Keratinocyte (primary cell): ENCODE data around the gene GAD2.

Experiments
- EZH2 ChIP-seq: IDR thresholded peaks from one replicate; pipeline ENCODE4 v1.6.1; 2012; ENCODE audit warnings: inconsistent platforms, mild to moderate bottlenecking, low read length, moderate library complexity
- TF ChIP-seq, protein P1 (sequence below), 3 experiments: IDR thresholded peaks in 1 of 3; conservative IDR thresholded peaks in 1 of 3; optimal IDR thresholded peaks in 1 of 3; 2 replicates in 2 of 3; 3 replicates in 1 of 3; pipeline versions ENCODE3 to v1.5.1; 2011; ENCODE audit warnings: low read length in 3 of 3, mild to moderate bottlenecking in 3 of 3, moderate library complexity in 2 of 3, control low read depth in 1 of 3, inconsistent platforms in 1 of 3; ENCODE audit not compliant: insufficient read depth in 2 of 3; ENCODE audit errors: extremely low read depth in 1 of 3

DNA sequence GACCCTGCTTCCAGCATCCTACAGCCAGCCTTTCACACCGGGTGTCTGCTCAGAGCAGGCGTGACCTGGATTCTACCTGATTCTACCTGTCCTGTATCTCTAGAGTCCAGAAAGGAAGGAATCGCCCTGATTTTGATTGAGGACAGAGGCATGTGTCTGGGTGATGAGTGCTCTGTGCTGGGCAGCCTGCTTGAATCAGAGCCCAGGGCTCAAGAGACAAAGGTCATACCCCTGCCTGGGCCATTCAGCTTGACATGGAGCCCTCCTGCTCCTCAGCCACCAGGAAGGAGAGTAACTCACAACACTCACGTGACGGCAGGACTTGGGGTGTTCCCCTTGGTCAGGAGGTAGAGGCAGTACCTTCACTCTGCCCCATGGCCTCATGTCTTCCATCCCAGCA, 11.2 kb downstream of the GAD2 start:
- TF ChIP-seq, protein P1, sequence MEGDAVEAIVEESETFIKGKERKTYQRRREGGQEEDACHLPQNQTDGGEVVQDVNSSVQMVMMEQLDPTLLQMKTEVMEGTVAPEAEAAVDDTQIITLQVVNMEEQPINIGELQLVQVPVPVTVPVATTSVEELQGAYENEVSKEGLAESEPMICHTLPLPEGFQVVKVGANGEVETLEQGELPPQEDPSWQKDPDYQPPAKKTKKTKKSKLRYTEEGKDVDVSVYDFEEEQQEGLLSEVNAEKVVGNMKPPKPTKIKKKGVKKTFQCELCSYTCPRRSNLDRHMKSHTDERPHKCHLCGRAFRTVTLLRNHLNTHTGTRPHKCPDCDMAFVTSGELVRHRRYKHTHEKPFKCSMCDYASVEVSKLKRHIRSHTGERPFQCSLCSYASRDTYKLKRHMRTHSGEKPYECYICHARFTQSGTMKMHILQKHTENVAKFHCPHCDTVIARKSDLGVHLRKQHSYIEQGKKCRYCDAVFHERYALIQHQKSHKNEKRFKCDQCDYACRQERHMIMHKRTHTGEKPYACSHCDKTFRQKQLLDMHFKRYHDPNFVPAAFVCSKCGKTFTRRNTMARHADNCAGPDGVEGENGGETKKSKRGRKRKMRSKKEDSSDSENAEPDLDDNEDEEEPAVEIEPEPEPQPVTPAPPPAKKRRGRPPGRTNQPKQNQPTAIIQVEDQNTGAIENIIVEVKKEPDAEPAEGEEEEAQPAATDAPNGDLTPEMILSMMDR (optimal IDR thresholded peaks at IDR 0.05 in 1 of 3, IDR thresholded peaks at IDR 0.05 in 1 of 3, conservative IDR thresholded peaks at IDR 0.05 in 1 of 3; ENCODE audit: extremely low read depth in 1 of 3, insufficient read depth in 2 of 3, low read length in 3 of 3): no peak
- TF ChIP-seq EZH2: no peak
